NCI-H2081 (cell line): ENCODE data around the gene ACBD6.

Experiments used
- DNase-seq, 2 experiments: peaks; one replicate each; lab custom pipeline; 2025; lab: John Stamatoyannopoulos, UW

Gene ACBD6

DNA sequence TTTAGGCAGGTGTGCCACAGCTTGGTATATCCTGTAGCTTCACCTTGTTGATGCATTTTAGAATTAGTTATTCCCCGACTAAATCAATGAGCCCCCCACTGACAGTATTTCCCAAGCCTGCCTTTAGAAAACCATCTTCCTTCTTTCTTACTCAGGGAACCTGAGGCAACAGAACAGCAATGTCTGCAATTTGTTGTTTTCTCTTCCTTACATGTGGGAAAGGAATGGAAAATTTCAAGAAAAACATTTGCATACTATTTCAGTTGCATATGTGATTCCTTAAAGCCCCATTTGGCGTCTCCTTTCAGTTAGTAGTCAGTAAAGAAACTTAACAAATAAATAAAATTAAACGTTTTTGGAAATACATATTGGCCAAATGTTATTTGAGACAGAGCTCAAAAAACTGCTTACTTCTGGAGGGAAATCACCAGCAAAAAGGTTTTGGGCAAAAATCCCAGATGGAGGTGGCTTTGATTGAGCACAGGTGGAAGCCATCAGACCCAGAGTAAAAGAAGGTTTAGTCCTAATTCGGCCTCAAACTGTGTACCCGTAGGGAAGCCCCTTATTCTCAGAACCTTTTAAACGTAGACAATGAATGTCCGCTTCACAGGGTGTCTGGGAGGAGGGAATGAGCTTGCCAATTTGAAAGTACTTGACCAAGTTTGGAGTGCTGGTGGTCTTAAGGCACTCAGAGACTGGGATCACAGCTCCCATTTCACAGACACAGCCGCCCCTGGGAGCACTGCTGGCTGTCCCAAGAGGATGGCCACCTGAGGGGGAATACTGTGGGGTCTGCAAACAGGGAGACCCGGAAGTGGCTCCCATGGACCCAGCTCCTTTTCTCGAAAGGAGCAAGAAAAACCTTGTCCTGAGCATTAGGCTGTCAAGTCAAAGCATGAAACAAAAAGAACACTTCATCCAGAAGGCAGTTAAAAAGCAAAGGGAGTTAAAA, 263.0 kb downstream of the ACBD6 start:
- no peak for DNase-seq

DNA sequence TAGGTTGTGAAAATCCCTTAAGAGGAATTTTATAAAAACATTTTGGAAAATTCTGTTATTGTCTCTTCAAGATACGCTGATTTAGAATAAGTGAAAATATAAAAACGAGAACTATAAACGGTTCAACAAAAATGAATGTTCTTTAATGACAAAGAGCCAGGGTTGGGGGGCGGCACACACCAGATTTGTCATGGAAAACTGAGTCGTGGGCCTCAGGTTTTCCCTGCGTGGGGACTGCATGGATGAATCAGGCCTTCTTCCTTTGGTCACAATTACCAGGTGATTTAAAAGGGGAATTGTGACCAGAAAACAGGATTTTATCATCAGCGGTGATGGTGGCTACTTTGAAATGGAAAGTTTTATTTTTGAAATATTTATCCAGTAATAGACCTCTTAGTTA, 263.7 kb downstream of the ACBD6 start:
- DNase-seq = no peak
